T-helper 17 cell (primary cell): ENCODE results near the gene VAC14. TPM values are rescaled to one million over a fixed set of nuclear protein-coding genes. Genes with fewer than 3 reads are reported as not detected.

ENCODE experiments used
- ATAC-seq: fragments of 150-1000 bp; cut with Tn5 transposase; 2 replicates; pipeline ENCODE4 v1.10.0; 2021; ENCODE audit warnings: mild to moderate bottlenecking, moderate library complexity
- DNase-seq, 3 donors: peaks; one replicate each; pipeline versions ENCODE4 v3.0.0 to v3.0.0-alpha.2; 2020 to 2021
- H3K9me3 ChIP-seq: one replicate; pipeline ENCODE4 v1.7.0; 2013; ENCODE audit warnings: low read length, mild to moderate bottlenecking; ENCODE audit not compliant: control insufficient read depth, poor library complexity, severe bottlenecking
- H3K27ac Mint-ChIP-seq: one replicate; pipeline ENCODE4 v1.8.0; 2022; ENCODE audit warnings: mild to moderate bottlenecking, moderate library complexity, mixed read lengths
- H3K27me3 Mint-ChIP-seq: one replicate; pipeline ENCODE4 v1.8.0; 2022; ENCODE audit warnings: mixed read lengths
- H3K36me3 Mint-ChIP-seq: one replicate; pipeline ENCODE4 v1.8.0; 2022; ENCODE audit warnings: low read depth, mixed read lengths
- H3K4me1 Mint-ChIP-seq: one replicate; pipeline ENCODE4 v1.8.0; 2022; ENCODE audit warnings: mild to moderate bottlenecking, mixed read lengths
- H3K4me3 Mint-ChIP-seq: one replicate; pipeline ENCODE4 v1.8.0; 2022; ENCODE audit warnings: mild to moderate bottlenecking, moderate library complexity, mixed read lengths
- total RNA-seq, 4 donors: library from RNA in 2 of 4; stranded (reverse) in 2 of 4; gene quantifications; one replicate each; pipeline ENCODE4 v1.2.3 and lab custom pipeline; 2022 to 2026

The VAC14 gene
- total RNA-seq, 2 donors from 2014 or later: 36.7 to 38.4 TPM

DNA sequence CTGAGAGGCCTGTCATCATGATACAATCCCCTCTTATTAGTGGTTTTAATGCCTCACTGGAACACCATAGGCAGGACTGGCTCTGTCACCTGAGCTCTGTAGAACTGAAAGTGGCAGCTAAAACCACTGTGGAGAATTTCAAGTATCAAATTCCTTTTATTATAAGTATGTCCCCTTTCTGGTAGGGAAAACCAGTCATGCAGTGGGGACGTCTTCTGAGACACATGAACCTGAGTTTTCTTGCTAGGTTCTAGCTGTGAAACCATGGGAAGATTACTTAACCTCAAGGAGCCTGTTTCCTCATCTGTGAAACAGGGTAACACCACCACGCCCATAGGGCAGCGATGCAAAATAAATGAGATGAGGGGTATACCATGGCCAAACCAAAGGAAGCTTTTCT, 4.7 kb downstream of the VAC14 start:
- Mint-ChIP-seq H3K27me3 (no peaks in the 10 kb centered on the region), H3K27ac (no peak overlapping the region), H3K4me1 (peaks cover 17% of the 10 kb centered on the region), H3K4me3 (no peak overlapping the region), H3K36me3 (no peaks in the 10 kb centered on the region)
- ATAC-seq (no peak), DNase-seq (no peak)
- no peaks in the 10 kb centered on the region for H3K9me3 ChIP-seq

GRCh38 chr16:70795296-70795912, 5.6 kb downstream of the VAC14 start:
- Mint-ChIP-seq H3K4me1 (peaks cover 16% of the 10 kb centered on the region), H3K4me3 (no peak overlapping the region), H3K36me3 (no peaks in the 10 kb centered on the region), H3K27ac (no peak overlapping the region), H3K27me3 (no peaks in the 10 kb centered on the region)
- no peak for DNase-seq
- H3K9me3 ChIP-seq: no peaks in the 10 kb centered on the region
- no peak for ATAC-seq

- H3K4me1 Mint-ChIP-seq: peaks cover 15% of the 10 kb centered on the region
- no peaks in the 10 kb centered on the region for H3K9me3 ChIP-seq
- ATAC-seq (no peak), DNase-seq (no peak)
- no peaks in the 10 kb centered on the region for H3K27me3 Mint-ChIP-seq
- H3K27ac Mint-ChIP-seq: peak overlapping the region; percentile 41
- no peaks in the 10 kb centered on the region for H3K36me3 Mint-ChIP-seq
- no peak overlapping the region for H3K4me3 Mint-ChIP-seq
These were observed 7.0 kb downstream of the VAC14 start for GRCh38 chr16:70793851-70794502.

DNA sequence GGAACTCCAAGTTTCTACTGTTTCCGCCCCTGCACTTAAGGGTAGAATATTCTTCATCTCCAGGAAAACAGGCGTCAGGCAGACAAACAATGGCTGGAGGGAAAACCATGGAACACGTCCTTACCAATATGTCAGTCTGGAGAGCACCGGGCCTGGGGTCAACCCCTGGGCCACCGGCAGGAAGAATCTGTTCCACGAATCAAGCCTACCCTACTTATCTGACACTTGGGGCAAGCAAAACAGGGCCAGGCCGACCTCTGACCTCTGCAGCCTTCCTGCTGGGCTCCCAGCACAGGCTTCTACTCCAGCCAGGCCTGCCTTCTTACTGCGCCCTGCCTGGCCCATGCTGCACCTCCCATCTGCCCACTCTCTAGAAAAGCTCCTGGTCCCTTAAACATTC, 10.1 kb downstream of the VAC14 start:
- H3K27me3 Mint-ChIP-seq: no peaks in the 10 kb centered on the region
- no peak overlapping the region for H3K4me3 Mint-ChIP-seq
- H3K4me1 Mint-ChIP-seq: peaks cover 17% of the 10 kb centered on the region
- no peak for DNase-seq
- H3K27ac Mint-ChIP-seq: peak overlapping the region; percentile 79
- H3K36me3 Mint-ChIP-seq: peaks cover 2% of the 10 kb centered on the region
- no peak for ATAC-seq
- H3K9me3 ChIP-seq: no peaks in the 10 kb centered on the region

- no peak for ATAC-seq
- H3K27ac Mint-ChIP-seq: peak overlapping the region; percentile 79
These were observed 11.1 kb downstream of the VAC14 start for GRCh38 chr16:70789595-70790447.

GRCh38 chr16:70788668-70789594, 12.0 kb downstream of the VAC14 start:
- H3K27ac Mint-ChIP-seq: no peak overlapping the region
- no peak overlapping the region for H3K4me3 Mint-ChIP-seq

More at GRCh38 chr16:70789595-70790447, 11.1 kb downstream of the VAC14 start:
- Mint-ChIP-seq H3K4me3 (no peak overlapping the region), H3K36me3 (peaks cover 2% of the 10 kb centered on the region), H3K27me3 (no peaks in the 10 kb centered on the region), H3K4me1 (peaks cover 17% of the 10 kb centered on the region)
- no peaks in the 10 kb centered on the region for H3K9me3 ChIP-seq
- DNase-seq: no peak

DNA sequence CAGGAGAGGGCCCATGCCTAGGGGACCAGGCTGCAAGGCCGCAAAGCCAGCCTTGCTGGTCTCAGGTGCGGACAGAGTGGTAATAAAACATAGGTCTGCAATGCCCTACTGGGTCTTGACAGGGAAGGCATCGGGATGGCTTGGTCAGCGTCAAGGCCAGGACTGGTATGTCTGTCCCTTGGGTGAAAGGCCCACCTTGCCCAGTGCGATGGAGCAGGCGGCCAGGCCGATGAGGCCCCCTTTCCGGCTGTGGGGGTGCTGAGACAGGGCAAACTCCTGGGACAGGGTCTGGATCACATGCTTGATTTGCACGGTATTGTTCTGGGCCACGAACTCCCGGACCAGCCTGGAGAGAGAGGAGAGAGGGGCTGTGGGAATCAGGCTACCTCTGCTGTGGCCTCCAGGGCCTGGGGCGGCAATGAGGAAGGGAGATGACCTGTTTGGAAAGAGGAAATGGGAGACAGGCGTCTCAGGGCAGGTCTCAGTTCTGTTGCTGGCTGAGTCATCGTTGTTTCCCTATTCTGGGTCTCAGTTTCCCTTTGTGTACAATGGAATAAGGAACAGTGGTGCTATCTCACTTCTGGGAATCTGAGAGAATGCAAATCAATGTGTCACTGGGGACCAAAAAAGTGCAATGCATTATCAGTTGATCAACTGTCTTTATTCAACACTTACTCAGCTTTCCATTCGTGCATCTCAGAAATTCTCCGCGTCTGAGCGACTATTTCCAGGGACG, 14.8 kb downstream of the VAC14 start:
- H3K4me3 Mint-ChIP-seq: no peak overlapping the region
- H3K36me3 Mint-ChIP-seq: peaks cover 13% of the 10 kb centered on the region
- H3K4me1 Mint-ChIP-seq: peaks cover 13% of the 10 kb centered on the region
- no peaks in the 10 kb centered on the region for H3K27me3 Mint-ChIP-seq
- ATAC-seq (no peak), DNase-seq (no peak)
- H3K27ac Mint-ChIP-seq: no peak overlapping the region
- no peaks in the 10 kb centered on the region for H3K9me3 ChIP-seq

More at GRCh38 chr16:70788668-70789594, 12.0 kb downstream of the VAC14 start:
- no peaks in the 10 kb centered on the region for H3K9me3 ChIP-seq
- DNase-seq (no peak), ATAC-seq (no peak)
- Mint-ChIP-seq H3K36me3 (peaks cover 4% of the 10 kb centered on the region), H3K27me3 (no peaks in the 10 kb centered on the region), H3K4me1 (peaks cover 15% of the 10 kb centered on the region)

GRCh38 chr16:70784692-70785555, 16.0 kb downstream of the VAC14 start:
- no peak overlapping the region for H3K4me3 Mint-ChIP-seq
- H3K27me3 Mint-ChIP-seq: no peaks in the 10 kb centered on the region
- H3K27ac Mint-ChIP-seq: no peak overlapping the region
- DNase-seq (no peak), ATAC-seq (no peak)
- H3K4me1 Mint-ChIP-seq: peaks cover 9% of the 10 kb centered on the region
- no peaks in the 10 kb centered on the region for H3K9me3 ChIP-seq
- H3K36me3 Mint-ChIP-seq: peaks cover 13% of the 10 kb centered on the region

DNA sequence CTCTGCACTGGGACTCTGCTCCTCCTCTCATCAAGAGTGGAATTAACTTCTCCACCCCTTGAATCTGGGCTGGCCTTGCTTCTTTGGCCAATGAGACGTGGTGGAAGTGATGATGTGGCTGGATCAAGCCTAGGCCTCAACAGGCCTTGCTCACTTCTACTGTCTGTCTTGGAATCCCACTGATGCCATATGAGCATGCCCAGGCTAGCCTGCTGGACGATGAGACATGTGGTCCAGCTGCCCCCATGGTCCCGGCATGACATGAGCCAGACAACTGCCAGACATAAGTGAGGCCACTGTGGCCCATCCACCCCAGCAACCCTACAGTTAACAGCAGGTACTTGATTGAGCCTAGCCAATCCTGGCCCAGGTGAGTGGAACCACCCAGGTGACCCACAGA, 18.7 kb downstream of the VAC14 start:
- Mint-ChIP-seq H3K4me1 (peaks cover 6% of the 10 kb centered on the region), H3K4me3 (no peak overlapping the region), H3K36me3 (peaks cover 17% of the 10 kb centered on the region), H3K27ac (no peak overlapping the region), H3K27me3 (no peaks in the 10 kb centered on the region)
- no peak for ATAC-seq
- no peaks in the 10 kb centered on the region for H3K9me3 ChIP-seq
- DNase-seq: no peak

GRCh38 chr16:70781800-70782199, 19.2 kb downstream of the VAC14 start:
- H3K27ac Mint-ChIP-seq: no peak overlapping the region
- no peaks in the 10 kb centered on the region for H3K27me3 Mint-ChIP-seq
- no peak for DNase-seq
- peaks cover 18% of the 10 kb centered on the region for H3K36me3 Mint-ChIP-seq
- no peaks in the 10 kb centered on the region for H3K9me3 ChIP-seq
- H3K4me3 Mint-ChIP-seq: no peak overlapping the region
- peaks cover 2% of the 10 kb centered on the region for H3K4me1 Mint-ChIP-seq
- ATAC-seq: no peak

- Mint-ChIP-seq H3K4me1 (no peaks in the 10 kb centered on the region), H3K27ac (no peak overlapping the region), H3K27me3 (no peaks in the 10 kb centered on the region), H3K4me3 (no peak overlapping the region), H3K36me3 (peaks cover 16% of the 10 kb centered on the region)
- DNase-seq (no peak), ATAC-seq (no peak)
- H3K9me3 ChIP-seq: no peaks in the 10 kb centered on the region
These were observed 20.4 kb downstream of the VAC14 start for GRCh38 chr16:70780546-70780945.
